IMR-90 (cell line): ENCODE data around the gene ABCA12. TPM values are rescaled to one million over a fixed set of nuclear protein-coding genes. Genes with fewer than 3 reads are reported as not detected.

ENCODE experiments used
- ATAC-seq: fragments of 200-7000 bp; cut with Tn5 transposase; 2 replicates; pipeline ENCODE4 v1.9.1; 2020; ENCODE audit warnings: low read depth, mild to moderate bottlenecking, moderate library complexity
- BruUV-seq: library from RNA; stranded (reverse); fragments of 400-500 nt; replicated peaks from 2 replicates; lab custom pipeline; 2021; lab: Mats Ljungman, UMichigan
- CTCF ChIA-PET: fragments of 300-600 bp; formaldehyde crosslinking; extraction: SDS; loops from one replicate; lab custom pipeline; 2021; ENCODE audit warnings: antibody characterized with exemption; lab: Yijun Ruan, JAX
- POLR2A ChIA-PET: fragments of 300-600 bp; sonication (Branson Sonifier 250); formaldehyde crosslinking; loops from one replicate; lab custom pipeline; 2022; ENCODE audit warnings: antibody characterized with exemption; ENCODE audit not compliant: unreplicated experiment; lab: Charles Lee
- DNase-seq: peaks from one replicate; pipeline ENCODE4 v3.0.0; 2013
- H2AFZ ChIP-seq: replicated peaks from 2 replicates; pipeline ENCODE3; 2013; ENCODE audit warnings: low read length, mild to moderate bottlenecking; ENCODE audit not compliant: poor library complexity
- H2AK5ac ChIP-seq: 2 replicates; pipeline ENCODE4 v1.6.1; 2013; ENCODE audit warnings: low read depth, low read length, inconsistent platforms
- H2AK9ac ChIP-seq: replicated peaks from 2 replicates; pipeline ENCODE3; 2013; ENCODE audit warnings: mild to moderate bottlenecking, low read depth, low read length, moderate library complexity; ENCODE audit not compliant: poor library complexity
- H2BK120ac ChIP-seq: 2 replicates; pipeline ENCODE4 v1.6.1; 2013; ENCODE audit warnings: low read depth, low read length, inconsistent platforms
- H2BK15ac ChIP-seq: 3 replicates; pipeline ENCODE4 v1.6.1; 2013; ENCODE audit warnings: low read depth, low read length, inconsistent platforms
- H2BK20ac ChIP-seq: 2 replicates; pipeline ENCODE4 v1.6.1; 2013; ENCODE audit warnings: low read depth, mild to moderate bottlenecking, inconsistent platforms, low read length, moderate library complexity
- H2BK5ac ChIP-seq: 2 replicates; pipeline ENCODE4 v1.6.1; 2013; ENCODE audit warnings: mild to moderate bottlenecking, low read depth, low read length, inconsistent platforms; ENCODE audit not compliant: poor library complexity, severe bottlenecking
- H3K14ac ChIP-seq: replicated peaks from 2 replicates; pipeline ENCODE4 v1.6.1; 2013; ENCODE audit warnings: low read depth, low read length, inconsistent platforms
- H3K18ac ChIP-seq: 2 replicates; pipeline ENCODE4 v1.6.1; 2013; ENCODE audit warnings: low read depth, low read length, control low read depth
- H3K23ac ChIP-seq: 2 replicates; pipeline ENCODE4 v1.6.1; 2013; ENCODE audit warnings: low read depth, low read length, inconsistent platforms
- H3K27ac ChIP-seq: 2 replicates; pipeline ENCODE4 v1.5.1; 2013; ENCODE audit warnings: mild to moderate bottlenecking, control low read depth, low read length; ENCODE audit not compliant: insufficient read depth
- H3K27me3 ChIP-seq: 2 replicates; pipeline ENCODE4 v1.6.1; 2013; ENCODE audit warnings: low read length; ENCODE audit not compliant: control insufficient read depth, insufficient read depth
- H3K36me3 ChIP-seq: 2 replicates; pipeline ENCODE4 v1.6.1; 2013; ENCODE audit warnings: low read length, mixed read lengths; ENCODE audit not compliant: control insufficient read depth, insufficient read depth
- H3K4ac ChIP-seq: 2 replicates; pipeline ENCODE4 v1.6.1; 2013; ENCODE audit warnings: low read depth, low read length, inconsistent platforms
- H3K4me1 ChIP-seq: 2 replicates; pipeline ENCODE4 v1.6.1; 2013; ENCODE audit warnings: low read length, mixed read lengths; ENCODE audit not compliant: control insufficient read depth, insufficient read depth
- H3K4me2 ChIP-seq: 2 replicates; pipeline ENCODE4 v1.6.1; 2013; ENCODE audit warnings: low read depth, mild to moderate bottlenecking, control low read depth, low read length, moderate library complexity
- H3K4me3 ChIP-seq: 2 replicates; pipeline ENCODE4 v1.5.1; 2013; ENCODE audit warnings: low read depth, mild to moderate bottlenecking, control low read depth, low read length, moderate library complexity; ENCODE audit not compliant: insufficient read depth
- H3K56ac ChIP-seq: 2 replicates; pipeline ENCODE4 v1.6.1; 2013; ENCODE audit warnings: low read length, inconsistent platforms; ENCODE audit not compliant: insufficient read depth; ENCODE audit errors: extremely low read depth
- H3K79me1 ChIP-seq, 2 experiments: 2 replicates each; pipeline ENCODE4 v1.6.1; 2013; ENCODE audit warnings: low read length in 2 of 2, inconsistent platforms in 1 of 2, low read depth in 1 of 2
- H3K9ac ChIP-seq: 2 replicates; pipeline ENCODE4 v1.6.1; 2013; ENCODE audit warnings: low read depth, low read length, control low read depth
- H3K9me1 ChIP-seq: 2 replicates; pipeline ENCODE4 v1.6.1; 2013; ENCODE audit warnings: low read length, inconsistent platforms; ENCODE audit not compliant: insufficient read depth
- H3K9me3 ChIP-seq: 2 replicates; pipeline ENCODE4 v1.6.1; 2013; ENCODE audit warnings: low read length; ENCODE audit not compliant: control insufficient read depth, insufficient read depth
- H4K20me1 ChIP-seq: 2 replicates; pipeline ENCODE4 v1.6.1; 2013; ENCODE audit warnings: low read length, inconsistent platforms; ENCODE audit not compliant: insufficient read depth
- H4K5ac ChIP-seq: 2 replicates; pipeline ENCODE4 v1.6.1; 2013; ENCODE audit warnings: mild to moderate bottlenecking, low read depth, low read length, control low read depth
- H4K8ac ChIP-seq, 2 experiments: 2 replicates each; pipeline ENCODE4 v1.6.1; 2013; ENCODE audit warnings: low read depth in 2 of 2, low read length in 2 of 2, control low read depth in 1 of 2, inconsistent platforms in 1 of 2
- H4K91ac ChIP-seq: 2 replicates; pipeline ENCODE4 v1.6.1; 2013; ENCODE audit warnings: low read depth, low read length, inconsistent platforms; ENCODE audit not compliant: insufficient read depth
- BHLHE40 ChIP-seq: fragments of 150-350 bp; IDR thresholded peaks from 2 replicates; pipeline ENCODE4 v1.6.1; 2016; ENCODE audit warnings: mild to moderate bottlenecking, low read depth, low read length
- CEBPB ChIP-seq: IDR thresholded peaks from 2 replicates; pipeline ENCODE4 v1.6.1; 2012; ENCODE audit warnings: low read depth, low read length, improper control_type of control experiment
- MAFK ChIP-seq: IDR thresholded peaks from 2 replicates; pipeline ENCODE4 v1.6.1; 2012; ENCODE audit warnings: low read depth, low read length, improper control_type of control experiment
- MXI1 ChIP-seq: IDR thresholded peaks from 2 replicates; pipeline ENCODE4 v1.6.1; 2012; ENCODE audit warnings: low read depth, mild to moderate bottlenecking, low read length, moderate library complexity, borderline replicate concordance
- POLR2A ChIP-seq: IDR thresholded peaks from 2 replicates; pipeline ENCODE4 v1.6.1; 2012; ENCODE audit warnings: mild to moderate bottlenecking, low read depth, low read length
- RAD21 ChIP-seq: IDR thresholded peaks from 2 replicates; pipeline ENCODE4 v1.6.1; 2012; ENCODE audit warnings: low read length, improper control_type of control experiment
- SMC3 ChIP-seq: fragments of 150-350 bp; IDR thresholded peaks from 2 replicates; pipeline ENCODE4 v1.6.1; 2016; ENCODE audit warnings: low read depth, mild to moderate bottlenecking, antibody characterized with exemption, low read length, moderate library complexity
- USF2 ChIP-seq: fragments of 150-350 bp; IDR thresholded peaks from 2 replicates; pipeline ENCODE4 v1.6.1; 2017; ENCODE audit warnings: mild to moderate bottlenecking, antibody characterized with exemption, low read length, low read depth
- WGBS, 2 experiments: methylation state at CpG; one replicate each; pipeline versions ENCODE4 v1.1.5 to v1.1.7; 2013; ENCODE audit warnings: missing lambda C conversion rate in 2 of 2; ENCODE audit not compliant: insufficient read length in 1 of 2; ENCODE audit errors: extremely low coverage in 2 of 2; 5-methylcytosine and 5-hydroxymethylcytosine counted together
- dilution Hi-C: fragments of 300-500 bp; cut with HindIII; formaldehyde crosslinking; loops from one replicate; pipeline ENCODE4 v1.14.3; 2018; ENCODE audit warnings: low sequenced_read_pairs; ENCODE audit not compliant: unreplicated experiment
- in situ Hi-C: fragments of 300-500 bp; cut with MboI; formaldehyde crosslinking; loops from 3 replicates; pipeline ENCODE4 v1.14.3; 2019; ENCODE audit warnings: low sequenced_read_pairs, inconsistent platforms, mixed read lengths
- intact Hi-C: fragments of 100-400 bp; cut with micrococcal nuclease; formaldehyde crosslinking; loops from 2 replicates; pipeline ENCODE4 v1.10.0; 2022
- polyA plus RNA-seq, 3 experiments: library from polyadenylated mRNA; depleted of rRNA; stranded (reverse); fragments of >200 nt; gene quantifications; 2 replicates each; pipeline ENCODE4 v1.2.3, GENCODE V29; 2012; ENCODE audit warnings: low replicate concordance in 1 of 3
- total RNA-seq: library from RNA; depleted of rRNA; stranded (reverse); fragments of >200 nt; gene quantifications from 2 replicates; pipeline ENCODE4 v1.2.3, GENCODE V29; 2012
- TF ChIP-seq, protein P1 (sequence below): conservative IDR thresholded peaks from 2 replicates; pipeline ENCODE4 v1.5.1; 2012; ENCODE audit warnings: mild to moderate bottlenecking, low read depth, low read length, improper control_type of control experiment

ABCA12 gene
- total and polyA plus RNA-seq, 2 of the 4 experiments (the other 2 are of a cell fraction) = under 0.01 TPM; not detected in 1

DNA sequence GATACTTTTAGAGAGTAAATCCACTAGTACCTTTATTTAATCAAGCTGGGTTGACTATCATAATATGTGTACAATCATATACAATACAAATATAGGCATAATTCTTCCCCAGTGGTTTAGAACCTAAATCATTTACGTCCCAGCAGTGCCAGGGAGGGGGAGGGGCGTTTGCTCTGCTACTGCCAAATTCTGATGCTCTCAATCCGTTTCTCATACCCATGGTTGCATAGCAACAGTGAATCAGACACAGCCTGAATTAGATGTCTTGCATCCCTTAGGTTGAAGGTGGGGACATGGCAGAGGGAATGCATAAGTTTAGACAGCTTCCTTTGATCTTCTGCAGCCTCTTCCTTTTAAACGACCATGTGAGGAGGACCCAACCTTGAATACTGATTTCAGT lies 135.4 kb downstream of the ABCA12 start:
- Histone ChIP-seq H3K4me2 (no peak overlapping the region), H3K4me1 (no peaks in the 10 kb centered on the region), H3K14ac (no peak overlapping the region), H3K36me3 (no peaks in the 10 kb centered on the region), H3K4me3 (no peak overlapping the region), H4K5ac (no peak overlapping the region), H3K27ac (no peak overlapping the region), H2AK5ac (no peak overlapping the region), H2BK5ac (no peak overlapping the region), H2AK9ac (no peak overlapping the region), H4K8ac (no peak overlapping the region), H3K18ac (no peak overlapping the region), H4K20me1 (no peaks in the 10 kb centered on the region), H2BK15ac (no peak overlapping the region), H3K9ac (no peak overlapping the region), H3K4ac (no peak overlapping the region), H3K9me1 (no peaks in the 10 kb centered on the region), H2BK20ac (no peak overlapping the region), H2AFZ (no peak overlapping the region), H2BK120ac (no peak overlapping the region), H3K9me3 (no peaks in the 10 kb centered on the region), H3K23ac (no peak overlapping the region), H3K56ac (no peak overlapping the region), H4K91ac (no peak overlapping the region), H3K27me3 (no peaks in the 10 kb centered on the region; the same call in 1 of the 2 replicates), H3K79me1 (no peaks in the 10 kb centered on the region)
- ChIA-PET POLR2A (no interaction called here), CTCF (no interaction called here)
- ATAC-seq (no peak), DNase-seq (peak; percentile 1)
- no CpG with 5 or more reads among the region's 4 CpGs for WGBS, 2 experiments
- no TSS peak for BruUV-seq
- intact Hi-C loops (loop anchor here (2.0 kb wide), 1 partner anchor 1196 kb away; no protein-coding TSS in a partner anchor), dilution Hi-C loops (no loop called here), in situ Hi-C loops (no loop called here)
- TF ChIP-seq MXI1 = no peak
- TF ChIP-seq CEBPB = no peak
- no peak for TF ChIP-seq RAD21
- TF ChIP-seq BHLHE40 = no peak
- TF ChIP-seq USF2 = no peak
- TF ChIP-seq MAFK = no peak
- TF ChIP-seq, protein P1, sequence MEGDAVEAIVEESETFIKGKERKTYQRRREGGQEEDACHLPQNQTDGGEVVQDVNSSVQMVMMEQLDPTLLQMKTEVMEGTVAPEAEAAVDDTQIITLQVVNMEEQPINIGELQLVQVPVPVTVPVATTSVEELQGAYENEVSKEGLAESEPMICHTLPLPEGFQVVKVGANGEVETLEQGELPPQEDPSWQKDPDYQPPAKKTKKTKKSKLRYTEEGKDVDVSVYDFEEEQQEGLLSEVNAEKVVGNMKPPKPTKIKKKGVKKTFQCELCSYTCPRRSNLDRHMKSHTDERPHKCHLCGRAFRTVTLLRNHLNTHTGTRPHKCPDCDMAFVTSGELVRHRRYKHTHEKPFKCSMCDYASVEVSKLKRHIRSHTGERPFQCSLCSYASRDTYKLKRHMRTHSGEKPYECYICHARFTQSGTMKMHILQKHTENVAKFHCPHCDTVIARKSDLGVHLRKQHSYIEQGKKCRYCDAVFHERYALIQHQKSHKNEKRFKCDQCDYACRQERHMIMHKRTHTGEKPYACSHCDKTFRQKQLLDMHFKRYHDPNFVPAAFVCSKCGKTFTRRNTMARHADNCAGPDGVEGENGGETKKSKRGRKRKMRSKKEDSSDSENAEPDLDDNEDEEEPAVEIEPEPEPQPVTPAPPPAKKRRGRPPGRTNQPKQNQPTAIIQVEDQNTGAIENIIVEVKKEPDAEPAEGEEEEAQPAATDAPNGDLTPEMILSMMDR = no peak
- TF ChIP-seq SMC3 = no peak
- TF ChIP-seq POLR2A = no peak
